SHP77 (cell line): Measurements from ENCODE around the gene PRSS57.

Source experiments
- DNase-seq, 2 experiments: peaks; one replicate each; lab custom pipeline; 2025; lab: John Stamatoyannopoulos, UW

The PRSS57 gene

GRCh38 chr19:638906-639252 lies 56.4 kb downstream of the PRSS57 start:
- no peak for DNase-seq
